ENCODE measurements around the gene EXOC3.
A peak's percentile ranks its signal among the peaks of the same experiment; 100 is the strongest.
"Not testable (repeated sequence)": the region's sequence is repeated elsewhere in the genome, so short reads cannot be mapped to it uniquely, and the experiment has no call there.

EXOC3 gene

DNA sequence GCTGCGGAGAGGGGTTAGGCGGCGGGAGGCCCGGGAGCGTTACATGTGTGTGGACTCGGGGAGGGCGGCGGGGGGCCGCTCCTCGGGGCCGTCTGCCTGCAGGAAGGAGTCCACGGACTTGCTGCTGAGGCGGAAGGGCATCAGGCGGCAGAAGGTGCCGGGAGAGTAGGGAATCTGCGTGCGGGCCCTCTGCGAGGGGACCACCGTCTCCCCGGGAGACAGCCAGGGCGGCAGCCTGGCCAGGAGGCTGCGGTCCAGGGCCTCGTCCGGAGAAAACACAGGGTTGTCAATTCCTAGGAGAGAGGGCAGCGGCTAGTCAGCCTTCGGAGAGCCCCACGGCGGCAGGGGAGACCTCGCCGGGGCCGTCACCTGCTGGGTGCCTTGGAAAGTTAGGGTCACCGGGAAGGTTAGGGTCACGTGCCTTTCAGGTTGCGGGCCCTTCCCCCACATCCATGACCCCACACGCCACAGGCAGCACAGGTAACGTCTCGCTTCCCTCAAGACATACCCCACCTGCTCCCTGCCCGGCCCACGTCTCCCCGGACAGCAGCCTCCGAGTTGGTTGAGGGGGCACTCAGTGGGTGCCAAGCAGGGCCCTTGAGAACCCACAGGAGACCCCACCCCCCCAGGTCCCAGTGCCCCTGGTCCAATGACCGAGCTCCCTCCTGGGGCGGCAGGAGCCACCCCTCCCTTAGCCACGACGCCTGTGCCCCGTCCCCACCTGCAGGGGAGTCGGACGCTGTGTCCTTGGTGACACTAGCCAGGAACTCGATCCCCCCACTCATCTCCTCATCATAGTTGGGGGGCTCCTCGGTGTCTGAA, 32.1 kb downstream of the EXOC3 start:
- DNase-seq: peak; percentile 31

DNA sequence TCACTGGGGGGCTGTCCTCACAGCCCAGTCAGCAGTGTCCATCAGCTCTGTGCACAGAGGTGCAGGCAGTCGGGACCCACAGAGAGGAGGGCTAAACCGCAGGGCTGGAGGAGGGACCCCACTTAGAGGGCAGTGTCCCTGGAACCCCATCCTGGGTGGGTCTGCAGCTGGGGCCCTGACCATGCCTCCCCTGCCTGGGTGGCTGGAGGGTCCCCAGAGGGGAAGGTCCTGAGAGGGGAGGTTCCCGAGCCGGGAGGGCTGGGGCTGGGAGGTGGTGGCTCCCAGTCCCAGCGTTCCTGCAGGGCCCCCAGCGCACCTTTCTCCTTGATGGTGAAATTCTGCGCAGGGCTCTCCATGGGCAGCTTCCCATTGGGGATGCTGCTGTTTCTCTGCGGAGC, 32.7 kb downstream of the EXOC3 start:
- DNase-seq: no peak

DNA sequence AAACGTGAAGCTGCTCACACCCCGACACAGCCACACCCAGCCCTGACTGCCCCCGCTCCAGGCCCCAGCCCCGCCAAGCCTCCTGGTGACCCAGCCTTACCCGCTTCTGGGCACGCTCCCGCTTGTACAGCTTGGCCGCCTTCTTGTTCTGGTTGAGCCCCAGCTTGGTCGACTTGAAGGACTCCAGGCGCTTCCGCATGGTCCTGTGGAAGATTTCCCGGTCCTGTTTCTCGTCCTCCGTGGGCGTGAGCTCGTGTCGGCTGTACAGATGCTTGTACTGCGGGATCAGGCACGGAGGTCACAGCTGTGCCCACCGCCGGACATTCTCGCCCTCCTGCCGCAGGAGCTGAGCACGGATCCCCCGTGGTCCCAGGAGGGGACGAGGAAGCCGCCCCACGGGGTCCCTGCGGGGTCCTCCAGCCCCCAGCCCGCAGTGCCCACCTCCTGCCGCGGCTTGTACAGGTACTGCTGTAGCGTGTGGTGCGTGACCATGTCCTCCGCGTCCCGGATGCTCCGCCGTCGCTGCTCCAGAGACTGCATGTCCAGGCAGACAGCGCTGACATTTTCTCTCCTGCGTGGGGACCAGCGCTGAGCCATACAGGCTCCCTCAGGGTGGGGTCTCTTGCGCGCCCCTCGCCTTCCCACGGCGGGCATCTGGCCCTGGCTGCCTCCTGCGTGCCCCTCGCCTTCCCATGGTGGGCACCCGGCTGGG, 33.3 kb downstream of the EXOC3 start:
- no peak for DNase-seq

DNA sequence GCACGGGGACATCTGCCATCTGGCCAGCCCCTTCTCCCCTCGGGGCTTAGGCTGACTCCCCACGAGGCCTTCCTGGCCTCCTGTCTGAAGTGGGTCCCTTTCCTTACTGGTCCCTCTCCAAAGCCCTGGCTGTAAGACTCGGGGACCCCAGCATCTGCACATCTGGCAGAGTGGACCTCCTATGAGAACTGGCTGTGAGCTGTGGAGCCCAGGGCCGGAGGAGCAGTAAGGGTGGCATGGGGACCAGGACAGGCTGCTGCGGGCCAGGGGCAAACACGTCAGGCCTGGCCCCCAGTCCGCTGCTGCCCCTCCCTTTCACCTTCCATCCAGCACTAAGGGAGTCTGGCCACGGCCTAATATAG, 33.8 kb downstream of the EXOC3 start:
- DNase-seq: no peak

DNA sequence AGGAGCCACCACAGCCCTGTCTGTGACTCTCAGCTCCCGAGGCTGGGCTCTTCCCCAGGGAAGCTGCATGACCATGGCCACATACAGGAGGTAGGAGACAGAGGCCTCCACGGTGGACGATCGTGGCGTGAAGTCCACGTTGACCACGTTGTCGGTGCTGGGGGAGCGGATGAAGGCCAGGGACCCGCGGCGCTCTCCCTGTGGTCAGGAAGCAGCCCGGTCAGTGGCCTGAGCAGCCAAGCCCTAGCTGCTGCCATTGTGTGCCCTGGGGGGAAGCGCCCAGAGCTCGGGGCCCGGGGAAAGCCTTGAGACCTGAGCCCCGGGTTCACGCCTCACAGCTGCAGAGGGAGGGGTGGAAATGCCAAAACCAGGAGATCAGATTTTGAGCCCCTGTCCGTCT, 34.3 kb downstream of the EXOC3 start:
- DNase-seq: no peak

DNA sequence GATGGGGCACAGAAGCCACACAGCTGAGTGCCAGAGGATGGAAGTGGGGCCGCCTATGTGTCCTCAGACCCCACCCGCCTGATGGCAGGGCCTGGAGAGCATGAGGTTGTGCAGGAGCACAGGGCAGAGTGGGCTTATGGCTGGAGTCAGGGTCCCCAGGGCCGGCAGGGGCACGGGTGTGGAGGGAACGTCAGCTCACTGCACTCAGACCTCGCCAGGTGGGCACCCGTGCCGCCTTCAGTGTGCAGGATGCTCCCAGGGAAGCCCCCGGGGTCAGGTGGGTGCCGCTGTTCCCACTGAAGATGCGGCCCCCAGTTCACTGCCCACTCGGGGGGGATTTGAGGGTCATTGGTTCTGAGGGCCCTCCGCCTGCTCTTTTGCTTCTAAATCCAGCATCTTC, 34.9 kb downstream of the EXOC3 start:
- no peak for DNase-seq

DNA sequence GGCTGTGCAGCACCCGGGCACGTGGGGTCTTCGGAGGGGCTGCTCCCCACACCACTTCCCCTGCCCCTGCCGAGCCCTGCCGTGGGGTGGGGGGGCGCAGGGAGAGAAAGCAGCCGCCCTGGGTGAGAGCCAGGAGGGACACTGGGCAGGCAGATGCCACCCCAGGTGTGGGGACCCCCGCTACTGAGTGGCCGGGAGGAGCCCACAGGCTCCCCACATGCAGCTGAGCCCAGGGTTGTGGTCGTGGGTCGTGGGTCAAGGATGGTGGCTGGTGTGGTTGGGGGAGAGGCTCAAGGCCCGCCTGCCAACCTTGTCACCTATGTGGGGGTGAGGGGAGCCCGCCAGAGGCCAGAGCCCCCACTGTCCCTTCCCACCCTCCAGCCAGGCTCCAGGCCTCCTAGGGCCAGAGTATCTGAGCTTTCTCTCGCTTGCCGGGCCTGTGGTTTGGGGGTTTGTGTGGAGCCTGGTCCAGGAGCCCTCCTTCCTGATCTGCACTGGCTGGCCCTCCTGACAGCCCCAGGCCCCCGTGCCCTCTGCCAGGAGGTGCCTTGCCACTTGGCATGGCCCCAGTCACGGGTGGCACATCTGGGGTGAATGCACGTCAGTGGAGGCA, 35.5 kb downstream of the EXOC3 start:
- no peak for DNase-seq

DNA sequence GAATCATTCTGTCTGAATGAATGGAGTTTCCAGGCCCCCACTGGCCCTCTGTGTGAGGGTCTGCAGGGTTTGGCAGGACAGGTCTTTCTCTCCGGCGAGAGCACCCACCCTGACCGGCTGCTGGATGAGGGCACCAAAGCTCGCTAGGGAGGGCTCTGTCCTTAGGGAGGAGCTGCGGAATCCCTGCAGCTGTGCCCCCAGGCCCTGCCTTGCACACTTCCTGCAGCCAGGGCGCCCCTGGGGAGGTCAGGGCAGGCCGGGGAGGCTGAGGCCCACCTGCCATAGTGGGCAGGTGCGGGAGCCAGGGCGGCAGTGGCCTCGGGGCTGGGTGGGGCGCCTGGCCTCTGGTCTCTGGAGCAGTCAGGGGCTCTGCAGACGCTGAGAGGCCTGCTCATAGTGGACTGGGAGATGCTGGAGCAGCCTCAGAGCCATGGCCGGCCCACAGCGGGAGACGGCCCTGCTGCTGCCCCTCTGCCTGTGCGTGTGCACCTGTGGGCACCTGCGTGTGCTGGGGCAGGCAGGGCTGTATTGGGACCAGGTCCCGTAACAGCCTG, 36.1 kb downstream of the EXOC3 start:
- DNase-seq: no peak

DNA sequence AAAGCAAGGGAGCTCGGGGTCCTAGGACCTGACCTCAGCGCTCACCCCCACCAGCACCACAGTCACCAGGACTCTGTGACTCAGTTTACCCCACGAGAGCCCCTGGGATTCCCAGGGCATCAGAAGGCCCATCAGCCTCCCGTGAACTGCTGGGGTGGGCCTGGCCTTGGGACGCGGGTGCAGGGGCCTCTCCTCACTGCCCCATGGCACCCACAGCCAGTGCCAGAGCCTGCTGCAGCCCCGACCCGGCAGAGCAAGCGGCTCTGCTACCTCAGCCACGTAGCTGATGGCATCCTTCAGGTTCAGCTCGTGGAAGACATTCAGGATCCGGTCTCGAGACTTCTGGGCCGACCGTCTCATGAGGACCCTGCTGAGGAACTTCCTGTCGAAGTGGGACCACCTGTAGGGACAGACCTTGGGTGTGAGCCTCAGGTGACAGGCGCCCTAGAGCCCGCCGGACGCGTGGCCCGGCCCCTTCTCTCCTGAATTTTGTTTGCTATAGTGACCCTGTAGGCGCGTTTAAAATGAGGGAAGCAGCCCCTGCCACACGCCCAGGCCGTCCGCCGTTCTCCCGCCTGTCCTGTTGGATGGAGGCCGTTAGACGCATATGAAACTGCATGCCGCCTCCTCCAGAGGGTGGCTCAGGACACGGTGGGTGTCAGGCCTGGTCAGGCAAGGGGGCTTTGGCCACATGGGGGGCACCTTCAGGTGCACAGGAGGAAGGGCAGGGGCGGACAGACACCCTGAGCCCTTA, 36.8 kb downstream of the EXOC3 start:
- no peak for DNase-seq

DNA sequence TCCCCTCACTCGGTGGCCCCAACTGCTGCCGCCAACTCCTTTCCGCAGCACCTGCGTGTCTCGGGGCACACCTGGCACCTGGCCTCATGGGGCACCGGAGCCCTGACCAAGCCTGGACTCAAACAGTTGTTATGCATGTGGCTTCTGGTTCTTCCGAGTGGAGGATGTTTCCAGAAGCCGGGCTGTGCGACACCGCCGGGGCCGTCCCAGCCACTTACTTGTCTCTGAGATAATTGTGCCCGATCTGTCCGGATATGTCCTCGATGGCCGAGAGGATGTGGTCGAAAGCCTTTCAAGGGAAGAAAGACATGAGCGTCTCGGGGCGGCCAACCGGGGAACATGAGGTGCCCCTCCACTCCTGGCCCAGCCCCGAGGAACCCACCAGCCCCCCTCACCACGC, 38.4 kb downstream of the EXOC3 start:
- peak; percentile 29 for DNase-seq

DNA sequence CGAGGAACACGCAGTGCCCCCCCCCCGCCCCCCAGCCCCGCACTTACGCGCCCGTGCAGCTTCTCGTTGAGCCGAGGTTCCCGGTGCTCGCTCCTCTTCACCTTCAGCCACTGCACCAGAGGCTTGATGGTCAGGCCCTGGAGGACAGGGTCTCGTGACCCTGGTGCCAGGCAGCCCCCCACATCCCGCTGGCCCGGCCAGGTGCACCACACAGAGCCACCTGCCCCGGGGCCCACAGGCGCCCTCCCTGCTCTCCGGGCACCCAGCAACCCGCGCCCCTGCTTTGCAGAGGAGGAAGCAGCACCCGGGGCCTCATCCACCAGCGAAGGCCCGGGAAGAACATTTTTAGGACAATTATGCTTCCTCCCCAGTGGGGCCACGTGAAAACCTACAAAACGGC, 39.0 kb downstream of the EXOC3 start:
- DNase-seq: no peak

DNA sequence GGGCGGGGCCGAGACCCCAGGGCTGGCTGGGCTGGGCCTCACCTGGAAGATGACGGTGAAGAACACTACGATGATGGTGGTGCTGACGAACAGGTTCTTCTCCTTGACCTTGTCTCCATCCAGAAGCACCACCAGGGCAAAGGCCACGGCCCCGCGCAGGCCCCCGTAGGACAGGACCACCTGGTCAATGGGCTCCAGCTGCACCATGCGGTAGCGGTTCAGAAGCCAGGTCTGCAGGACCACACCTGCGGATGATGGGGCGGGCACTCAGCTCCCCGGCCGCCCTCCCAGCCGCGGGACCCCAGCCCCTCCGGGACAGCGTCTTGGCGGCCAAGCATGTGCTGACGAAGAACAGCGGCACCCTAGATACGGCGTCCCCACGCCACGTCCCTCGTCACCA, 39.5 kb downstream of the EXOC3 start:
- no peak for DNase-seq

DNA sequence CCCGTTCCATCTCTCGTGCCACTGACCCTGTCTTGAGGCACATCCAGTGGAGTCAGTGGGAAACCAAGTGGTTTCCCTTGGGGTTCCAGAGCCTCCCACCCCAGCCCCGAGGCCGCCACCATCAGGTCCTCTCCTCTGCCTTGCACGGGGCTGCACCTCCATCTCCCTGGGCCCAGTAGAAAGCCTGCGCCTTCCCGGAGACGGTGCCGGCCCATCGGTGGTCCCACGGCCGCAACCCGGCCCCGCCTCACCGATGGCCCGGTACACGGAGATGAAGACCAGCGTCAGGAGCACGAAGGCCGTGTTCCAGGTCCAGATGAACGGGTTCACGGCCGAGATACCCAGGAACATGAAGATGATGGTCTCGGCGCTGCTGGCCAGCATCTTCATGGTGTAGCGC, 40.0 kb downstream of the EXOC3 start:
- no peak for DNase-seq

DNA sequence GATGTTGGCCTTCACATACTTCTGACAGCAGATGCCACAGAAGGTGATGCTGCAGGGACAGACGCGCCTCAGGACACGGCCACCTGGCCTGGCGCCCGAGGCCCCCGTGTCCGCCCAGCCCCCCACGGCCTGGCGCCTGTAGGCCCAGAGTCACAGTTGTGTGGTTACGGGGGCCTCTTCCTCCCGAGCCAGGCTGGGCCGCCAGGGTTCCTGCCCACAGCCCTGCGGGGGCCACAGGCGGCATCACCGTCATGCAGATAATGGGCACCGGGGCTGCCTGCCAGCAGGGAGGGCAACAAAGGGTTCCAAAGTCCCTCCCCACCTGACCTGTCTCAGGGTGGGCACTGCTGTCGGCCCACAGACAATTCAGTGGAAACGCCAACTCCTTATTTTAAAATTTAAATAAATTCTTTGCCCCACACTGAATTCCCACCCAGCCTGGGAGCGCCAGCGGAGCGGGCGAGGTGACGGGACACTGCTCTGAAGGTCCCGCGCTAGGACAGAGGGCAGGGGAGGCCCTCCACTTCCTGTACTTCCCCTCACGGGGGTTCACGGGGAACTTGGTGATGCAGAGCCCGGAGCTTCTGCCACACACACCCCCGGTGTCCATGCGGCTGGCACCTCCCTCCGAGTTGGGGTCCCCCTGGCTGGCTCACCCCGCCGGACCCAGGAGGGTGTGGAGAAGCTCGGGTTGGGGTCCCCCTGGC, 40.6 kb downstream of the EXOC3 start:
- DNase-seq: no peak

DNA sequence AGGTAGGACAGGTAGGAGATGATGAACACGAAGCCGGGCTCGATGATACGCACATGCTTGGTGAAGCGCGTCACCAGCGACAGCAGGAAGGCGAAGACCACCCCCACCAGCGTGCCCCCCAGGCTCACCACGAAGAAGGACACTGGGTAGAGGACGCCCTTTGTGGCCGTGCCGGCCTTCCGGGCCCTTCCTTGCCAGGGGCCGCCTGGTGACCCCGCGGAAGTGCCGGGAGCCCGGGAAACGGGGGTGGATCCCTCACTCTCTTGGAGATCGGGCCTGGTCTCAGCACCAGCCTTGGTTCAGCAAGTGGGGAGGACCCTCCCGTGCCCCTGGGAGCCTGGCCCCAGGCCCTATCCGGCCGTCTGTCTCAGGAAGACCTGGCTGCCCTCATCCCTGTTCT, 41.6 kb downstream of the EXOC3 start:
- no peak for DNase-seq

DNA sequence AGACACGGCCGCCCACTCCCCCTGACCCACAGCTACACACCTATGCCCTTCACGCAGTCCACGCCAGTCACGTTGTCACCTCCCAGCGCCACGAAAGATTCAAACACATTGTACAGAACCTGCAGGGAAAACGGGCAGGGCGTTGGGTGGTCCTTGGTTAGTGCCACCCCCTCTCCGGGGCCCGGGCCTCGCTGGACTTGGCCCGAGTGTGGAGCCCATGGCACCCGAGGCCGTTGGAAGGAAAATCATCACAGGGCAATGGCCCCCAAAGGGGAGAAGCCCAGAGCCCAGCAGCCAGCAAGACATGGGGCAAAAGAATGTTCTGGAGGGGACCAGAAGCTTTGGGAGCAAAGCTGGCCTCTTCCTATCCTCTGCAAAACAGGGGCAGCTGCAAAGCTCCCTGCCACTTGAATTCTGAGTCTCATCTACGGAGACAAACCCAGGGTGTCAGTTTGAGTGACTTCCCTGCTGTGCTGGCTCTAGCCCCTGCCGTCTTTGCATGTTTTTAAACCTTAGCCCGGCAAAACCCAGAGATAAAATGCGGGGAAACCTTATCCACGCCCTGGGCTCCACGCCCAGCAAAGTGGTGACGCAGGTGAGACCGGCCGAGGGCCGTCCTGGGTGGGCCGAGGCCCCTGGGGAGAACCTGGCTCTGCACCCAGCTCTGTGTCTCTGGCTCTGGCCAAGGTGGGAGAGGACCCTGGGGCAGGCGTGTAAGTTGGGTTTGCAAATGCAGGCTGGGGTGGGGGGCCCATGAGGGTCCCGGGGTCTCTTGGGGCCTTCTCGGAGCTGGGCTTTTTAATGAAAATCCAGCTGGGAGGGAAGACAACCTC, 42.4 kb downstream of the EXOC3 start:
- no peak for DNase-seq

DNA sequence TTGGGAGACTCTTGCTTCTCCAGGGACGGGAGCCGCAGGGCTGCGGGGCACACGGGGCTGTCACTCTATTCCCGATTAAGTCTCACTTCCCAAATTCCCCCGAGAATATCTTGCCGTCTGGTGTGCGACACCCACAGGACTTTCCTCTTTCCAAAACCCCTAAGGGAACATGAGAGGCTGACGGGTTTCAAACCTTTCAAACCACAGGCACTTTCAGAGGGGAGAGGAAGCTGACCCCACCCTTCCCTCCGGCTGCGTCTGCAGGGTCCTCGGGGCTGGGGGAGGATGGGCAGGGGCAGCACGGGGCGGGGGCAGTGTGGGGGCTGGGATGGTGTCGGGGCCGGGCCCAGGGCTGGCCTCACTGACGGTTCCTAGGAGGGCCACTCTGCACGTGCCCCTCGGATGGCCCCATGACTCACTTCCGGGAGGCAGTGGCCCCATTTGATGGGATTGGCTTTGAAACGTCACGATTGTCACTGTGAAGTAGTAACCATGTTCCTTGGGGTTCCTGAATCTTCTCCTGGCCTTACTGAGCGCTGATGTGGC, 43.0 kb downstream of the EXOC3 start:
- no peak for DNase-seq

DNA sequence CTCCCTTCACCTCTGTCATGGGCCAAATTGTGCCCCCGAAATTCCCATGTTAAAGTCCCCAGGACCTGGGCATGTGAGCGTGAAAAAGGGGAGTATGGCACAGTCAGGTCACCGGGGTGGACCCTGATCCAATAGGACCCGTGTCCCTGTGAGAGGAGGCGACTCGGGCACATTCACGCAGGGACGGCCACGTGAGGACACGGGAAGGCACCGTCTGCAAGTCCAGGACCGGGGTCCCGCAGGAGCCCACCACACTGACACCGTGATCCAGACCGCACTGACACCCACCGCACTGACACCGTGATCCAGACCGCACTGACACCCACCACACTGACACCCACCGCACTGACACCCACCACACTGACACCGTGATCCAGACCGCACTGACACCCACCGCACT, 43.6 kb downstream of the EXOC3 start:
- DNase-seq: not testable (repeated sequence)

DNA sequence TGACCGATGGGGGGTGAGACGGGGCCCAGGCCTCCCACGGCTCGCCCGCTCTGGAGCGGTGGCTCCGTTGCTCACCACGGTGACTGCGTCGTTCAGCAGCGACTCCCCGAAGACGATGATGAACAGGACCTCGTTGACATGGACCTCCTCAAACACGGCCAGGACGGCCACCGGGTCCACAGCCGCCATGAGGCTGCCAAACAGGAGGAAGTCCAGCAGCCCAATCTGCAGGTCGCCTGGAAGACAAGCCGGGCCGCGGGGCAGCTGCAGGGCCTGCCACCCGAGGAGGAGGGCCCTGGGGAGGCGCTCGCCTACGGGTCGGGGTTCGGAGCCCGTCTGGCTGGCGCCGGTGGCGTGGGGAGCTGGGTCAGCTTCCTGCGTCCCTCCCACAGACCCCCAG, 45.3 kb downstream of the EXOC3 start:
- DNase-seq: no peak

DNA sequence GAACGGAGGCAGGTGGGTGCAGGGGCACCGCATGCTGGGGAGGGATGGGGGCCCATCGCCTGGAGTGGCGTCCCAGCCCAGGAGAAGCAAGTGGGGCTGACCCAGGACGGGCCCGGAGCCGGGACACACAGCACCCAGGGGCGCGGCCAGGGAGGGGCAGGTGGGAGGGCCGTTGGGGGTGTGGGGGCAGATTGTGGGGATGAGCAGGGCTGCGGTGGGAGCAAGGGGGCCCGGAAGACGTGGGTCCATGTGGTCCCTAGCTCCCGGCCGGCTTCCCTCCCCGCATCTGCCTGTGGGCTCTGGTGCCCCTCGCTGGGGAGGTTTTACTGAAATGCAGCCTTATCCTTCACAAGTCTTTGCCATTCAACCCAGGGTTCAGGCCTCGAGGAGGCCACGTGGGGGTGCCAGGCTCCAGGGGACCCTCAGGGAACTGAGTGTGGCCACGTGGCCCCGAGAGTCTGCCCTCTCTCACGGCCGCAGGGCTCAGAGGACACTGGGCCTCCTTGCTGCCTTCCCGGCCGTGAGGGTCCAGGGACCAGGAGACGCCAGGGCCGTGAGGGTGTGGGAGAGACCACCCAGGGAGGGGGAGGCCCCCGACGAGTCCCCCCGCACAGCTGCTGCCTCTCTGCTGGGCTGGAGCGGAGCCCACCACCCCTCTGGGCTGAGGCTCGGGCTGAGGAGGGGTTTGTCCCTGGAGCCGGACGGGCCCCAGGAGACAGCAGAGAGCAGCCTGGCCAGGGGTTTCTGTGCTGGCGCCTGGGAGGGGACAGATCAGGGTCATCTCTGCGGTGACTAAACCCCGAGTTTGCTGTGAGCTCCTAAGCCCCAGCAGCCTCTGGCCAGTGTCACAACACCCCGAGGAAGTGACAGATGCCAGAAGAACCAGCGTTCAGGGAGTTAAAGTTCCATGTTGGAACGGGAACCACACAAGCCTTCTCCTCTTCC, 46.0 kb downstream of the EXOC3 start:
- no peak for DNase-seq

All from RPMI8226 (cell line).